ENCODE data around the gene TMEM89. TPM values are rescaled to one million over a fixed set of nuclear protein-coding genes. Genes with fewer than 3 reads are reported as not detected.

The TMEM89 gene
- polyA plus RNA-seq, 2 of the 4 experiments (the other 2 are of a cell fraction): not detected

- Histone ChIP-seq H3K27ac (no peak overlapping the region), H3K9me3 (no peaks in the 10 kb centered on the region), H3K4me2 (no peak overlapping the region), H3K4me1 (peaks cover 2% of the 10 kb centered on the region; the same call in 2 of the 3 replicates), H3K4me3 (no peak overlapping the region)
- ChIA-PET POLR2A (no interaction called here), CTCF (interaction anchor here (0.6 kb wide), 1 partner anchor 20 kb away, joined by 3 read pairs; no protein-coding TSS in a partner anchor)
- no peak for TF ChIP-seq ESRRA (IDR thresholded peaks at IDR 0.05; ENCODE audit: borderline replicate concordance, low read length)
- TF ChIP-seq RCOR1 (IDR thresholded peaks at IDR 0.05; ENCODE audit: low read depth, low read length): no peak
- TF ChIP-seq MAX (IDR thresholded peaks at IDR 0.05): no peak
- no peak for TF ChIP-seq USF2 (IDR thresholded peaks at IDR 0.05)
- TF ChIP-seq RAD21 (conservative IDR thresholded peaks at IDR 0.05 in 1 of 2, IDR thresholded peaks at IDR 0.05 in 1 of 2): no peak
- no peak for TF ChIP-seq RARB (CRISPR knock-in tag; IDR thresholded peaks at IDR 0.05)
- TF ChIP-seq CTCF (IDR thresholded peaks at IDR 0.05): no peak
- no peak for TF ChIP-seq JUNB (IDR thresholded peaks at IDR 0.05)
- TF ChIP-seq, protein P1, sequence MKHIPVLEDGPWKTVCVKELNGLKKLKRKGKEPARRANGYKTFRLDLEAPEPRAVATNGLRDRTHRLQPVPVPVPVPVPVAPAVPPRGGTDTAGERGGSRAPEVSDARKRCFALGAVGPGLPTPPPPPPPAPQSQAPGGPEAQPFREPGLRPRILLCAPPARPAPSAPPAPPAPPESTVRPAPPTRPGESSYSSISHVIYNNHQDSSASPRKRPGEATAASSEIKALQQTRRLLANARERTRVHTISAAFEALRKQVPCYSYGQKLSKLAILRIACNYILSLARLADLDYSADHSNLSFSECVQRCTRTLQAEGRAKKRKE (CRISPR knock-in tag; IDR thresholded peaks at IDR 0.05; ENCODE audit: low read depth): no peak
- TF ChIP-seq, protein P2, sequence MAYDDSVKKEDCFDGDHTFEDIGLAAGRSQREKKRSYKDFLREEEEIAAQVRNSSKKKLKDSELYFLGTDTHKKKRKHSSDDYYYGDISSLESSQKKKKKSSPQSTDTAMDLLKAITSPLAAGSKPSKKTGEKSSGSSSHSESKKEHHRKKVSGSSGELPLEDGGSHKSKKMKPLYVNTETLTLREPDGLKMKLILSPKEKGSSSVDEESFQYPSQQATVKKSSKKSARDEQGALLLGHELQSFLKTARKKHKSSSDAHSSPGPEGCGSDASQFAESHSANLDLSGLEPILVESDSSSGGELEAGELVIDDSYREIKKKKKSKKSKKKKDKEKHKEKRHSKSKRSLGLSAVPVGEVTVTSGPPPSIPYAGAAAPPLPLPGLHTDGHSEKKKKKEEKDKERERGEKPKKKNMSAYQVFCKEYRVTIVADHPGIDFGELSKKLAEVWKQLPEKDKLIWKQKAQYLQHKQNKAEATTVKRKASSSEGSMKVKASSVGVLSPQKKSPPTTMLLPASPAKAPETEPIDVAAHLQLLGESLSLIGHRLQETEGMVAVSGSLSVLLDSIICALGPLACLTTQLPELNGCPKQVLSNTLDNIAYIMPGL (CRISPR knock-in tag; IDR thresholded peaks at IDR 0.05; ENCODE audit: borderline replicate concordance): no peak
- no peak for TF ChIP-seq NFE2L2 (conservative IDR thresholded peaks at IDR 0.05; ENCODE audit: low read length)
- TF ChIP-seq EHMT2 (IDR thresholded peaks at IDR 0.05; ENCODE audit: low read depth): no peak
- TF ChIP-seq MAZ (IDR thresholded peaks at IDR 0.05; ENCODE audit: borderline replicate concordance, low read depth, low read length): no peak
- TF ChIP-seq FOSB (CRISPR knock-in tag; IDR thresholded peaks at IDR 0.05): no peak
- DNase-seq (ENCODE audit: low read depth in 1 of 2, low spot score in 1 of 2) (no peak), ATAC-seq (no peak), FAIRE-seq (no peak)
- WGBS (ENCODE audit: missing lambda C conversion rate): 100% methylated on average over 1 of the region's 3 CpGs
Observed at GRCh38 chr3:48641396-48641795, 19.8 kb upstream of the TMEM89 start.

DNA sequence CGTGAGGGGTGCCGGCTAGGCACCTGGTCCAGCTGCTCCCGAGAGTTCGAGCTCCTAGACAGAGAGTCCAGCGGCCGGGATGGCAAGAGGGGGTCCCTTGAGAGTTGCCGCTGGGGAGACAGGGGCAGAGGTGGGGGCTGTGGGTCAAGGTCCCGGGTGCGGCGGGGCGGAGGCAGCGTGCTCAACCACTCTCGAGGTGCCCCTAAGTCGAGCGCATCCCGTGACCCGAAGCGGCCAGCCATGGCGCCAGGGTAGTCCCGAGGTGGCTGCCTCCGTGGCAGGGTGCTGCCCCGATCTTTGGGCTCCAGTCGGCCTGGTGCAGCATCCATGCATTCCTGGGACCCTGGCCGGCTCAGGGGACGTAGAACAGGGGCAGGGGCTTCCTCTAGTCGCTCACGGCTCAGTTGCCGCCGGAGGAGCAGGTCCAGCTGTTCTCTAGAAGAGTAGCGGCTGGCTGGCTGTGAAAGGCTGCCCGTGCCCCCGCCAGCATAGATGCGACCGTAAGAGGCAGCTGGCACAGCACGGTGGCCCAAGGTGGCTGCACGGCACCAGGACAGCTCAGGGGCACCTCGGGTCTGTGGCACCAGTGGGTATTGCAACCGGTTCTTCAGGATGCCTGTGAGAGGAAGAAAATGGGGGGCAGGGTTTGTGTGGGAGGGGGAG is 18.5 kb upstream of the TMEM89 start:
- POLR2A ChIA-PET: no interaction called here
- no peak for TF ChIP-seq HDAC2 (IDR thresholded peaks at IDR 0.05)
- TF ChIP-seq MAZ (IDR thresholded peaks at IDR 0.05; ENCODE audit: borderline replicate concordance, low read depth, low read length): no peak
- no peak for TF ChIP-seq SMC3 (IDR thresholded peaks at IDR 0.05)
- TF ChIP-seq BHLHE40 (IDR thresholded peaks at IDR 0.05; ENCODE audit: low read depth, low read length): no peak
- no peak for TF ChIP-seq HES2 (IDR thresholded peaks at IDR 0.05)
- TF ChIP-seq, protein P3, sequence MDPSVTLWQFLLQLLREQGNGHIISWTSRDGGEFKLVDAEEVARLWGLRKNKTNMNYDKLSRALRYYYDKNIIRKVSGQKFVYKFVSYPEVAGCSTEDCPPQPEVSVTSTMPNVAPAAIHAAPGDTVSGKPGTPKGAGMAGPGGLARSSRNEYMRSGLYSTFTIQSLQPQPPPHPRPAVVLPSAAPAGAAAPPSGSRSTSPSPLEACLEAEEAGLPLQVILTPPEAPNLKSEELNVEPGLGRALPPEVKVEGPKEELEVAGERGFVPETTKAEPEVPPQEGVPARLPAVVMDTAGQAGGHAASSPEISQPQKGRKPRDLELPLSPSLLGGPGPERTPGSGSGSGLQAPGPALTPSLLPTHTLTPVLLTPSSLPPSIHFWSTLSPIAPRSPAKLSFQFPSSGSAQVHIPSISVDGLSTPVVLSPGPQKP (IDR thresholded peaks at IDR 0.05; ENCODE audit: low read depth, low read length): no peak
- TF ChIP-seq, protein P1 (CRISPR knock-in tag; IDR thresholded peaks at IDR 0.05; ENCODE audit: low read depth): no peak
- TF ChIP-seq ZSCAN20 (CRISPR knock-in tag; IDR thresholded peaks at IDR 0.05): no peak
- no peak for TF ChIP-seq FOXS1 (CRISPR knock-in tag; IDR thresholded peaks at IDR 0.05)
- TF ChIP-seq PHF8 (IDR thresholded peaks at IDR 0.05; ENCODE audit: borderline replicate concordance, low read depth): no peak
- TF ChIP-seq JUN (IDR thresholded peaks at IDR 0.05): no peak
- no peak for TF ChIP-seq PBX3 (IDR thresholded peaks at IDR 0.05)
- TF ChIP-seq RAD21 (conservative IDR thresholded peaks at IDR 0.05 in 1 of 2, IDR thresholded peaks at IDR 0.05 in 1 of 2): no peak
- TF ChIP-seq MYC (IDR thresholded peaks at IDR 0.05; ENCODE audit: borderline replicate concordance, low read length): no peak
- TF ChIP-seq RARB (CRISPR knock-in tag; IDR thresholded peaks at IDR 0.05): no peak

More for the DNA sequence above, 18.5 kb upstream of the TMEM89 start:
- whole genome bisulfite sequencing (ENCODE audit: missing lambda C conversion rate): 100% methylated on average over 2 of the region's 38 CpGs
- no peak for ATAC-seq
- Histone ChIP-seq H3K4me1 (peaks cover 9% of the 10 kb centered on the region), H3K9me3 (no peaks in the 10 kb centered on the region), H3K27ac (no peak overlapping the region), H3K4me2 (no peak overlapping the region), H3K4me3 (no peak overlapping the region)
- no peak for FAIRE-seq
- no peak for DNase-seq (ENCODE audit: low read depth in 1 of 2, low spot score in 1 of 2)
- CTCF ChIA-PET: interaction anchor here (0.7 kb wide), 1 partner anchor 16 kb away, joined by 3 read pairs; no protein-coding TSS in a partner anchor
